ENCODE results near the gene CLNS1A. TPM values are rescaled to one million over a fixed set of nuclear protein-coding genes. Genes with fewer than 3 reads are reported as not detected.

Gene CLNS1A
- 204 and 224 TPM in 2 replicates for total RNA-seq

DNA sequence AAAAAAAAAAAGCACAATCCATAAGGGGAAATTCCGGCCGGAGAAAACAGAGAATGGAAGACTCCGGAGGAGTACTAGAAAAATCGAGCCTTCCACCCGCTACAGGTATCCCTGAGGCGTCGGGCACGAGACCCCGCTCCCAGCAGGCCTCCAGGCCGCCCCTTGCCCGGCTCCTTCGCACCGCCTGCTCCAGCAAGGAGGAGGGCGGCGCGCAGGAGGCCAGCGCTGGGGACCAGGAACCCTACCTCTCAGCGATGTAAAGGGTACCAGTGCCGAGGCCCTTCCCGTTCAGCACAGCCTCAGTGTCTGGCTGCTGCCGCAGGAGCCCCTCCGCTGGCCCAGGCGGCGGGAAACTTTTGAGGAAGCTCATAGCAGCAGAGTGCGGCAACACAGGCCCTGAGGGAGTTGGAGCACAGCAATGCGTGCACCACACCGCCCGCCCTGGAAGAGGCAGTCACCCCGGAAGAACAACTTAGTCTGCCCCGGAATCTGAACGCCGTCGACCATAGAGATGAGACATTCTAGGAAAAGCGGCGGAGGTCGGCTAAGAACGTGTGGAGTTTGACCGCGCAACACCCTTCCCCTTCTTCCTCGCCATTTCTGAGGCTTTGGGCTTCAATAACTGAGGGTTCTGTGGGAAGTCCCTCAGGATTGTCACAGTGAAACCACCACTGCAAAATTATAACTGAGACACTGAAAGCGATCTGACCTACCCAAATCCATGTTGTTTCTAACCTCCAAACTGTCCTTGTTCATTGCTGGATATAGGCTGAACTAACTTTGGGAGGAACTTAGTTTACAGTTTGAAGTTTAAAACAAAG is at the start of gene CLNS1A:
TSS of gene CLNS1A (minus strand) at position 450 of the 821 bp plus-strand sequence. CDS start at position 370, 80 bp downstream.

DNA sequence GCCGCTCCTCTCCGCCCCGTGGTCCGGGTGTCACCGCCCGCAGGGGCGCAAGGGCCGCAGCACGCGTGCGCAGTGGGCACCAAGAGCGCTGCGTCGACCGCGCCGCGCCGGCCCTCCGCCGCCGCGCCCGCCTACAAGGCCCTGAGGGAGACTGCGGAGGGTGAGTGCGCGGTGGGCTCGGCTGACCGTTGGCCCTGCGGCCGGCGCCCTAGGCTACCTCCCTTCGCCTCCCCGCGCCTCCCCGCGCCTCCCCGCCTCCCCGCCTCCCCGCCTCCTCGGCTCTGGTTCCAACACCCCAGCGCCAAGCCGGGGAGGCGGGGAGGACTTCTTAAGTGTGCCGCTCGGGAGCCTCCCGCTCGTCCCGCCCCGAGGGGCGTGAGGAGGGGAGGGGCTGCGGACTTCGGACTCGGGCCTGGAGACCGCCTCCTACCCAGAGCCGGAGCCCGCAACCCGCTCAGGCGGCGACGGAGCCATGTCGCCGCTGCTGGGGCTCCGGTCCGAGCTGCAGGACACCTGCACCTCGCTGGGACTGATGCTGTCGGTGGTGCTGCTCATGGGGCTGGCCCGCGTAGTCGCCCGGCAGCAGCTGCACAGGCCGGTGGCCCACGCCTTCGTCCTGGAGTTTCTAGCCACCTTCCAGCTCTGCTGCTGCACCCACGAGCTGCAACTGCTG is 47.9 kb downstream of the CLNS1A start, which contains the start of gene AQP11:
TSS of gene AQP11 (plus strand) at position 433 of the 673 bp plus-strand sequence. CDS start at position 473, 40 bp downstream.

Other genes starting within 250 kb of the CLNS1A start
- gene PAK1, start 163.7 kb downstream of the CLNS1A start, total RNA-seq = 18.4 and 34.4 TPM in 2 replicates
- gene AQP11, start 47.8 kb downstream of the CLNS1A start, total RNA-seq = 2.8 and 8.9 TPM in 2 replicates
- gene RSF1, start 182.9 kb upstream of the CLNS1A start, total RNA-seq = 43.4 and 58.3 TPM in 2 replicates
- gene AAMDC, start 183.3 kb upstream of the CLNS1A start, total RNA-seq = 14.2 and 36.8 TPM in 2 replicates